OCI-LY1 (cell line): Measurements from ENCODE around the gene MTHFD1L.

Experiments used
- EZH2 ChIP-seq: fragments of 200-600 bp; sonication (generic), shearing (Covaris generic); IDR thresholded peaks from 2 replicates; pipeline ENCODE4 v1.8.0; 2017; ENCODE audit warnings: borderline replicate concordance, mixed run types, mild to moderate bottlenecking, antibody characterized with exemption, low read length, moderate library complexity, mixed read lengths
- TF ChIP-seq, protein P1 (sequence below): fragments of 200-600 bp; sonication (generic), shearing (Covaris generic); IDR thresholded peaks from 2 replicates; pipeline ENCODE4 v1.5.1; 2017; ENCODE audit warnings: mild to moderate bottlenecking, antibody characterized with exemption, low read length, moderate library complexity, mixed read lengths

DNA sequence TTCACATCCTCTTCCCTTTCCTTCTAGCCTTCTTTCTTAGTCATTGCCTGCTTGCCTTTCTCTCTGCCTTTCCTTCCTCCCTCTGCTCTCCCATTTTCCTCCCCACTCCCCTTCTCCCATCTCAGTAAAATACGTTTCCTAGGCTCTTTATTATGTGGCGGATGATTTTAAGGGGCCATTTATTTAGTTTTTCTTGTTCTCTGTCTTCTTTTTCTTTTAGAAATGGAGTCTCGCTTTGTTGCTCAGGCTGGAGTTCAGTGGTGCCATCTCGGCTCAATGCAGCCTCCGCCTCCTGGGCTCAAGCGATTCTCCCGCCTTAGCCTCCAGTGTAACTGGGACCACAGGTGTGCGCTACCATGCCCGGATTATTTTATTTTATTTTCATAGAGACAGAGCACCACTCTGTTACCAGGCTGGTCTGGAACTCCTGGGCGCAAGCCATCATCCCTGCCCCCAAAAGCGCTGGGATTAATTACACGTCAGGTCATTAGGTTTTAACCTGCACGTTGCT is 1.5 kb downstream of the MTHFD1L start:
- TF ChIP-seq, protein P1, sequence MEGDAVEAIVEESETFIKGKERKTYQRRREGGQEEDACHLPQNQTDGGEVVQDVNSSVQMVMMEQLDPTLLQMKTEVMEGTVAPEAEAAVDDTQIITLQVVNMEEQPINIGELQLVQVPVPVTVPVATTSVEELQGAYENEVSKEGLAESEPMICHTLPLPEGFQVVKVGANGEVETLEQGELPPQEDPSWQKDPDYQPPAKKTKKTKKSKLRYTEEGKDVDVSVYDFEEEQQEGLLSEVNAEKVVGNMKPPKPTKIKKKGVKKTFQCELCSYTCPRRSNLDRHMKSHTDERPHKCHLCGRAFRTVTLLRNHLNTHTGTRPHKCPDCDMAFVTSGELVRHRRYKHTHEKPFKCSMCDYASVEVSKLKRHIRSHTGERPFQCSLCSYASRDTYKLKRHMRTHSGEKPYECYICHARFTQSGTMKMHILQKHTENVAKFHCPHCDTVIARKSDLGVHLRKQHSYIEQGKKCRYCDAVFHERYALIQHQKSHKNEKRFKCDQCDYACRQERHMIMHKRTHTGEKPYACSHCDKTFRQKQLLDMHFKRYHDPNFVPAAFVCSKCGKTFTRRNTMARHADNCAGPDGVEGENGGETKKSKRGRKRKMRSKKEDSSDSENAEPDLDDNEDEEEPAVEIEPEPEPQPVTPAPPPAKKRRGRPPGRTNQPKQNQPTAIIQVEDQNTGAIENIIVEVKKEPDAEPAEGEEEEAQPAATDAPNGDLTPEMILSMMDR, result no peak
- no peak for TF ChIP-seq EZH2
